GM12892 (cell line): ENCODE measurements around the gene DDRGK1.

ENCODE experiments used
- POLR2A ChIP-seq: IDR thresholded peaks from 2 replicates; pipeline ENCODE4 v1.6.1; 2011; ENCODE audit warnings: low read depth, low read length, control low read depth
- TAF1 ChIP-seq: IDR thresholded peaks from 2 replicates; pipeline ENCODE4 v1.6.1; 2011; ENCODE audit warnings: low read depth, mild to moderate bottlenecking, control low read depth, low read length, borderline replicate concordance

GRCh38 chr20:3210346-3210745 lies 5.9 kb upstream of the DDRGK1 start:
- TF ChIP-seq POLR2A (no peak), TAF1 (no peak)
